H9 (cell line): Measurements from ENCODE around the gene INTS1. TPM values are rescaled to one million over a fixed set of nuclear protein-coding genes. Genes with fewer than 3 reads are reported as not detected.

ENCODE experiments used
- DNase-seq: peaks from one replicate; pipeline ENCODE4 v3.0.0-alpha.2; 2017
- H2AFZ ChIP-seq: one replicate; pipeline ENCODE4 v1.6.1; 2013; ENCODE audit warnings: mild to moderate bottlenecking, low read length, control low read depth, moderate library complexity
- H2AK5ac ChIP-seq: 2 replicates; pipeline ENCODE4 v1.6.1; 2013; ENCODE audit warnings: low read length, control low read depth, mixed read lengths; ENCODE audit not compliant: insufficient read length
- H2BK120ac ChIP-seq: one replicate; pipeline ENCODE4 v1.6.1; 2013; ENCODE audit warnings: low read depth, mild to moderate bottlenecking, low read length, control low read depth, inconsistent platforms; ENCODE audit not compliant: poor library complexity, severe bottlenecking
- H2BK12ac ChIP-seq: 2 replicates; pipeline ENCODE4 v1.6.1; 2013; ENCODE audit warnings: low read length, control low read depth, mixed read lengths, low read depth; ENCODE audit not compliant: insufficient read length
- H2BK15ac ChIP-seq: 2 replicates; pipeline ENCODE4 v1.6.1; 2013; ENCODE audit warnings: low read depth, low read length, control low read depth
- H2BK20ac ChIP-seq: one replicate; pipeline ENCODE4 v1.6.1; 2013; ENCODE audit warnings: low read depth, mild to moderate bottlenecking, low read length, control low read depth, inconsistent platforms; ENCODE audit not compliant: poor library complexity, severe bottlenecking
- H2BK5ac ChIP-seq: 2 replicates; pipeline ENCODE4 v1.6.1; 2013; ENCODE audit warnings: low read length, control low read depth, mixed read lengths; ENCODE audit not compliant: insufficient read length
- H3K14ac ChIP-seq: 2 replicates; pipeline ENCODE4 v1.6.1; 2013; ENCODE audit warnings: low read length, control low read depth; ENCODE audit not compliant: insufficient read depth
- H3K18ac ChIP-seq: 2 replicates; pipeline ENCODE4 v1.6.1; 2013; ENCODE audit warnings: low read depth, mild to moderate bottlenecking, mixed read lengths, low read length, control low read depth; ENCODE audit not compliant: insufficient read length
- H3K23ac ChIP-seq: 2 replicates; pipeline ENCODE4 v1.6.1; 2013; ENCODE audit warnings: low read length, control low read depth, mixed read lengths, low read depth; ENCODE audit not compliant: insufficient read length
- H3K23me2 ChIP-seq: 2 replicates; pipeline ENCODE4 v1.6.1; 2013; ENCODE audit warnings: low read depth, mild to moderate bottlenecking, mixed read lengths, low read length, control low read depth; ENCODE audit not compliant: insufficient read length, poor library complexity, severe bottlenecking
- H3K27ac ChIP-seq: 2 replicates; pipeline ENCODE4 v1.5.1; 2013; ENCODE audit warnings: low read length, control low read depth, mixed read lengths, low read depth; ENCODE audit not compliant: insufficient read length
- H3K27me3 ChIP-seq: 2 replicates; pipeline ENCODE4 v1.6.1; 2013; ENCODE audit warnings: low read length, control low read depth, inconsistent platforms; ENCODE audit not compliant: insufficient read depth
- H3K4ac ChIP-seq: 2 replicates; pipeline ENCODE4 v1.6.1; 2013; ENCODE audit warnings: low read depth, mild to moderate bottlenecking, control low read depth, inconsistent platforms, low read length, moderate library complexity
- H3K4me1 ChIP-seq: 2 replicates; pipeline ENCODE4 v1.6.1; 2013; ENCODE audit warnings: low read length, control low read depth, inconsistent platforms; ENCODE audit not compliant: insufficient read depth
- H3K4me2 ChIP-seq: 2 replicates; pipeline ENCODE4 v1.6.1; 2013; ENCODE audit warnings: low read length, control low read depth, mixed read lengths; ENCODE audit not compliant: insufficient read length, insufficient read depth
- H3K56ac ChIP-seq: 2 replicates; pipeline ENCODE4 v1.6.1; 2013; ENCODE audit warnings: low read depth, mild to moderate bottlenecking, mixed read lengths, low read length, control low read depth; ENCODE audit not compliant: insufficient read length
- H3K79me1 ChIP-seq: 2 replicates; pipeline ENCODE4 v1.6.1; 2013; ENCODE audit warnings: low read depth, mild to moderate bottlenecking, moderate library complexity, low read length, control low read depth, inconsistent platforms; ENCODE audit not compliant: insufficient read depth, poor library complexity, severe bottlenecking
- H3K79me2 ChIP-seq: 2 replicates; pipeline ENCODE4 v1.6.1; 2013; ENCODE audit warnings: low read length, control low read depth, inconsistent platforms; ENCODE audit not compliant: insufficient read depth
- H3K9ac ChIP-seq: 2 replicates; pipeline ENCODE4 v1.6.1; 2013; ENCODE audit warnings: low read length, control low read depth, mixed read lengths; ENCODE audit not compliant: insufficient read length; ENCODE audit errors: extremely low read depth
- H3K9me3 ChIP-seq: one replicate; pipeline ENCODE4 v1.6.1; 2013; ENCODE audit warnings: low read depth, low read length, inconsistent platforms; ENCODE audit not compliant: control insufficient read depth
- H3T11ph ChIP-seq: one replicate; pipeline ENCODE4 v1.6.1; 2013; ENCODE audit warnings: mild to moderate bottlenecking, low read length, control low read depth, inconsistent platforms
- H4K20me1 ChIP-seq: one replicate; pipeline ENCODE4 v1.6.1; 2013; ENCODE audit not compliant: control insufficient read depth, insufficient read length, insufficient read depth
- H4K5ac ChIP-seq: 2 replicates; pipeline ENCODE4 v1.6.1; 2013; ENCODE audit warnings: low read depth, mild to moderate bottlenecking, mixed read lengths, low read length, control low read depth; ENCODE audit not compliant: insufficient read length
- H4K8ac ChIP-seq: replicated peaks from 2 replicates; pipeline ENCODE4 v1.6.1; 2013; ENCODE audit warnings: low read length, control low read depth, mixed read lengths, low read depth; ENCODE audit not compliant: insufficient read length
- H4K91ac ChIP-seq: 2 replicates; pipeline ENCODE4 v1.6.1; 2013; ENCODE audit warnings: low read depth, mild to moderate bottlenecking, moderate library complexity, mixed read lengths, low read length, control low read depth; ENCODE audit not compliant: insufficient read length
- H3K27ac Mint-ChIP-seq, 3 experiments: 2 replicates in 2 of 3; 3 replicates in 1 of 3; pipeline ENCODE4 v1.8.0; 2020 to 2021; ENCODE audit warnings: mixed read lengths in 3 of 3, mild to moderate bottlenecking in 1 of 3, moderate library complexity in 1 of 3
- H3K27me3 Mint-ChIP-seq: 2 replicates; pipeline ENCODE4 v1.8.0; 2021; ENCODE audit warnings: low read depth, mild to moderate bottlenecking, moderate library complexity, mixed read lengths
- H3K36me3 Mint-ChIP-seq, 3 experiments: 2 replicates in 2 of 3; 3 replicates in 1 of 3; pipeline ENCODE4 v1.8.0; 2020 to 2021; ENCODE audit warnings: low read depth in 3 of 3, mixed read lengths in 3 of 3; ENCODE audit not compliant: insufficient read depth in 1 of 3
- H3K4me1 Mint-ChIP-seq, 2 experiments: 2 replicates each; pipeline ENCODE4 v1.8.0; 2020; ENCODE audit warnings: mixed read lengths in 2 of 2
- H3K4me3 Mint-ChIP-seq, 2 experiments: 2 replicates in 1 of 2; 3 replicates in 1 of 2; pipeline ENCODE4 v1.8.0; 2020 to 2021; ENCODE audit warnings: mild to moderate bottlenecking in 2 of 2, mixed read lengths in 2 of 2, moderate library complexity in 1 of 2
- H3K9me3 Mint-ChIP-seq, 2 experiments: 2 replicates in 1 of 2; 3 replicates in 1 of 2; pipeline ENCODE4 v1.8.0; 2020; ENCODE audit warnings: mild to moderate bottlenecking in 2 of 2, mixed read lengths in 2 of 2, moderate library complexity in 1 of 2
- WGBS: extraction: QIAGEN DNeasy Blood & Tissue Kit; methylation state at CpG from one replicate; pipeline ENCODE4 v1.1.7; 2013; ENCODE audit warnings: missing lambda C conversion rate, low lambda C conversion rate, mixed read lengths; ENCODE audit not compliant: insufficient read length; ENCODE audit errors: extremely low coverage; 5-methylcytosine and 5-hydroxymethylcytosine counted together
- total RNA-seq: library from RNA; stranded (reverse); gene quantifications from 2 replicates; pipeline ENCODE4 v1.2.1, GENCODE V29; 2021
- TF ChIP-seq, protein P1 (sequence below): fragments of 200-600 bp; sonication (generic); conservative IDR thresholded peaks from 3 replicates; pipeline ENCODE4 v1.8.0; 2021; ENCODE audit warnings: antibody characterized with exemption, mild to moderate bottlenecking

Gene INTS1
- total RNA-seq, 1 experiment from 2014 or later: 133 TPM

DNA sequence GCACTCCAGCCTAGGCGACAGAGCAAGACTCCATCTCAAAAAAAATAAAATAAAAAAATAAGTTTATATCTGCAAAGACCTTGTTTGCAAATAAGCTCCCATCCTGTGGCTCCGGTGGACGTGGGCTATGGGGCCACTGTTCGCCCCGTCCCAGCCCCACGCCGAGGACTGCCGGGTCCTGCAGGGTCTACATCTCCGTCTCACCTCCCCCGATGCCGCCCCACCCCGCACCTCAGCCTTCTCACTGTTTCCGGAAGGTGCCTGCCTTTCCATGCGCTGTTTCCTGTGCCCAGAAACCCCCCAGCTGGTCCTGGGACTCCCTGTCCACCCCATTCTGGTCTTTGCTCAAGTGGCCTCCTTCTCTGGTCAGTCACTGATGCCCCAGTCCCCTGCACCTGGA, 5.0 kb upstream of the INTS1 start:
- no peaks in the 10 kb centered on the region for H3K9me3 ChIP-seq
- no peaks in the 10 kb centered on the region for H3K9me3 Mint-ChIP-seq
- no peak overlapping the region for H3K4ac ChIP-seq
- H3K27me3 ChIP-seq: no peaks in the 10 kb centered on the region
- no peak overlapping the region for H2BK5ac ChIP-seq
- no peak overlapping the region for H2BK12ac ChIP-seq
- H3K9ac ChIP-seq: no peak overlapping the region
- no peak overlapping the region for H2AFZ ChIP-seq
- no peak overlapping the region for H3K23ac ChIP-seq
- H3T11ph ChIP-seq: no peak overlapping the region
- peaks cover 6 to 14% of the 10 kb centered on the region in 2 experiments for H3K4me1 Mint-ChIP-seq
- no peak overlapping the region for H3K4me2 ChIP-seq
- no peak overlapping the region for H4K91ac ChIP-seq
- no peaks in the 10 kb centered on the region for H3K79me2 ChIP-seq
- no peak overlapping the region for H3K4me3 Mint-ChIP-seq
- H3K79me1 ChIP-seq: no peaks in the 10 kb centered on the region
- no peak overlapping the region for H2AK5ac ChIP-seq
- H2BK15ac ChIP-seq: no peak overlapping the region
- H2BK20ac ChIP-seq: no peak overlapping the region
- H4K5ac ChIP-seq: no peak overlapping the region
- H3K23me2 ChIP-seq: no peaks in the 10 kb centered on the region
- H3K27ac Mint-ChIP-seq: no peak overlapping the region
- no peak overlapping the region for H3K14ac ChIP-seq
- no peaks in the 10 kb centered on the region for H3K4me1 ChIP-seq
- H3K27me3 Mint-ChIP-seq: no peaks in the 10 kb centered on the region; the same call in 1 of the 2 replicates
- H4K20me1 ChIP-seq: no peaks in the 10 kb centered on the region
- no peaks in the 10 kb centered on the region for H3K36me3 Mint-ChIP-seq
- TF ChIP-seq, protein P1, sequence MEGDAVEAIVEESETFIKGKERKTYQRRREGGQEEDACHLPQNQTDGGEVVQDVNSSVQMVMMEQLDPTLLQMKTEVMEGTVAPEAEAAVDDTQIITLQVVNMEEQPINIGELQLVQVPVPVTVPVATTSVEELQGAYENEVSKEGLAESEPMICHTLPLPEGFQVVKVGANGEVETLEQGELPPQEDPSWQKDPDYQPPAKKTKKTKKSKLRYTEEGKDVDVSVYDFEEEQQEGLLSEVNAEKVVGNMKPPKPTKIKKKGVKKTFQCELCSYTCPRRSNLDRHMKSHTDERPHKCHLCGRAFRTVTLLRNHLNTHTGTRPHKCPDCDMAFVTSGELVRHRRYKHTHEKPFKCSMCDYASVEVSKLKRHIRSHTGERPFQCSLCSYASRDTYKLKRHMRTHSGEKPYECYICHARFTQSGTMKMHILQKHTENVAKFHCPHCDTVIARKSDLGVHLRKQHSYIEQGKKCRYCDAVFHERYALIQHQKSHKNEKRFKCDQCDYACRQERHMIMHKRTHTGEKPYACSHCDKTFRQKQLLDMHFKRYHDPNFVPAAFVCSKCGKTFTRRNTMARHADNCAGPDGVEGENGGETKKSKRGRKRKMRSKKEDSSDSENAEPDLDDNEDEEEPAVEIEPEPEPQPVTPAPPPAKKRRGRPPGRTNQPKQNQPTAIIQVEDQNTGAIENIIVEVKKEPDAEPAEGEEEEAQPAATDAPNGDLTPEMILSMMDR: no peak
- H2BK120ac ChIP-seq: no peak overlapping the region
- H3K56ac ChIP-seq: no peak overlapping the region
- no peak overlapping the region for H3K27ac ChIP-seq
- no peak overlapping the region for H4K8ac ChIP-seq
- H3K18ac ChIP-seq: no peak overlapping the region
- WGBS: no CpG with 5 or more reads among the region's 14 CpGs
- DNase-seq: no peak
